T1000 (cell line): ENCODE results near the gene NCAPG2.
A peak's percentile ranks its signal among the peaks of the same experiment; 100 is the strongest.

Experiments
- DNase-seq: peaks from one replicate; lab custom pipeline; 2025; ENCODE audit warnings: mixed read lengths; lab: John Stamatoyannopoulos, UW

The NCAPG2 gene

DNA sequence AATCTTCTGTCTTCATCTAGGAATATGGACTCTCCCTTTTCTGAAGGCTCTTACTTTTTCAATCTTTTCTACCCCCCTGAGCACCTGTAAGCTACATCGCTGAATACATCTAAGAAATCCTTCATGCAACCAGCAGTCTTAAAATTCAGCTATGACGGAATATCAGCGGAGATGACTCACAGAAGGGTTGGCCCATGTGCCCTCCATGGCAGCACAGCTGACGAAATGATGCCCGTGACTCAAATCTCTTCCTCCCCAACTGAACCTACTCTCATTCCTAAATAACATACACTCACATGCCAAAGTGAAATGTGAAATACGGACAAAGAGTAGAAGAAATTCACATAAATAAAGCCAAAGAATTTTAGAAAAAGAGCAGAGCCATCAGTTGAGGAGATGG lies 30.3 kb upstream of the NCAPG2 start:
- peak; percentile 37 for DNase-seq

DNA sequence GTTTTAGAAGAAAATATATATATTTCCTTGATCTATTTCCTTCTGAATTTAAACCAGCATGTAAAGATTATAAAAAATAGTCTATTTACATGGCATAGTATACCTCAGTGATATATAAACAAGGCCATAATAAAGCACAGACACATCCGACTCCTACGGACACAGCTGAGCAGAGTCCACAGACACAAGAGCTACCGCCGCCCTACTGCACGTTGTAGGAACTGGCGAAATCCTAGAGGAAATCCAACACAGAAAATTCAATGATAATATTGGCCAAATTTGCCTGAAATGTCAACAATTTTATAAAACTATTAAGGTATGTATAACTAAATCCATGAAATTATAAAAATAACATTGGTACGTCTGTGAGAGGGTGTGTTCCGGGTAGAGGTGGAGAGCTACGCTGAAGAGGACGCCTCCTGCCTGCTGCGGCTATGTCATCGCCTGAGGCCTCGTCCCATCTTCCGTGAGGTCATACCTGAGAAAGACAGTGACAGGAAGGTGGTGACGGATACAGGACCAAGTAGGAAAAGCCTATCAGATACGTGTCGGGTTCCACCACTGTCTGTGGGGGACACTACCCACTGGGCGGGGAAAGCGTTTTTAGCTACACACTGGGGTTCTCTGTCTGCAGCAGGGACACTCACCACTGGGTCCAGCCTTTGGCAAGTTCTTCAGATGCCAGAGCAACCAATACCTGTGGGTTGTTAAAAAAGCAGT lies 29.3 kb upstream of the NCAPG2 start:
- DNase-seq: no peak

DNA sequence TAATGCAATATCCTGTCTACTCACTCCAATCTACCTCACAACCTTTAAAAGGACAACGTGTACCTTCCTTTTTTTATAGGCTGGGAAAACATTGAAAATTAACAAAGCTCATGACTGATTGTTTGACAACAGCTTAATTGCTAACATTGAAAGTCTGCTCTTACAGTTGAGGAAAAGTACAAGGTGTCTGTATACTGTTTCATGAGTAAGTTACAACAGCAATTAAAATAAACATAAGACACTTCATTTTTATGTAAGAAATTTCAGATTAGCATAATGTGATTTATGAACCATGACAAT lies 28.6 kb upstream of the NCAPG2 start:
- DNase-seq: no peak

DNA sequence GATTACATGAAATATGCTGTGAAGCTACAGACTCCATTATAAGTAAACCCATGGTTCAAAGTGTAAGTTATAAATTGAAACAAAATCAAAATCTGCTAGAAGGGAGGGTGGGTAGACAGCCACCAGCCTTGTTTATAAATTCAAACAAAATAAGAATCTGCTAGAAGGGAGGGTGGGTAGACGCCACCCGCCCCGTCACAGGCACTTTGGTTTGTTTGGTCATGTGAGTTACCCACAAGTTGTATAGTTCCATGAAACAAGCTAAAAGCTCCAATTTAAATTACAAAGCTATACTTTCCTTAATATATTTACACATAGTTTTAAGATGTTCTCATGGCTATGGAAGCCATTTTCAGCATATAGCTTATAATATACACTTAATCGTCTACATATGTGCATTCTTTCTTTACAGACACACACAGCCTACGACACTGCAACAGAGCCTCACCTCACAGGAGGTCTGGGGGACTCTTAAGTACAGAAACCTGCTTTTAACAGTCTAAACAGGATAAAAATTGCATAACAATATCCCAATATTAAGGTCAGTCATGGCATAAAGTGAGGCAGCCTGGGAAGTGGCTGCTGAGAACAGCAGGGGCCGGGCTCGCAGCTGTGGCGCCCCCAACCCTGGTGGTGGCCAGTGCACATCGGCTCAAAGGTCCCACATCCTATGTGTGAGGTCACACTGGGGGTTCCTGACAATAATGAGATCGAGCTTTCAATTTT lies 28.1 kb upstream of the NCAPG2 start:
- no peak for DNase-seq

GRCh38 chr7:158731761-158732160 lies 27.2 kb upstream of the NCAPG2 start:
- no peak for DNase-seq

DNA sequence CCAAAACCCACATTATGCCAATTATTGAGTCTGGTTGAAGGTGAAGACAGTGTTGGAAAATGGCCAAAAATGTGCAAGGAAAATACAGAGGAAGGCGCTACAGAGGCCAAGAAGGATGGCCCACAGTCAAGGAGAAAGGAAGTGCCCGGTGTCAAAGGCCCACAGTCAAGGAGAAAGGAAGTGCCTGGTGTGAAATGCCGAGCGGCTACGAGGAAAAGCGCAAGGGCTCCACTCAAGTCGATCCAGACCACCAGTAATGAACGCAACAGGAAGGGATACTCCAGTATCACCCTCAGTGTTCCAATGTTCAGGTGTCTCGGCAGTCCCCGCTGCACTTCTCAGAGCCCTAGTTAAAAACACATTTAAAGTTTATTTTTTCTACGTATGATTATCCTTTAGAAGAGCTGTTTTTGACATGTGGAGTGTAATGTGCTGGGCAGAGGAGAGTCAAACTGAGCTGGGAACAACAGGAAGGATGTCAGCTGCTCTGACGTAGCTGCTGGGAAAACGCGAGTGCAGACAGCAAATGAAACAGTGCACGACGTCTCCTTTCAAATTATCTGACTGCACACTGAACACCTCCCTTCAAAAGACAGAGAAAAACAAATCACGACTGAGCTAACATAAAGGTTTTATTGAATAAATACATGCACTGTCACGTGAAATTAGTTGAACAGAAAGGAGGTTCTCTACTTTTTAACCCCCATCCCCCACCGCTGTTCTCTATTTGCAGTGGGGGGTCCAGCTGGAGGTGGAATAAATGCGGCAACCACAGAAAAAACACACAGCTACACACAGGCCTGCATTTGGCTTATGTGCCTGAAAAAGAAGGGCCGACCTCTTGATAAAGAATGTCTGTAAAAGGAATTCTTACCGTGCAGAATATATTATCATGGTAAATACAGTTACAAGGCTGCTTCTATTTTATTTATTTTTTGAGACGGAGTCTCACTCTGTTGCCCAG lies 26.1 kb upstream of the NCAPG2 start:
- no peak for DNase-seq

DNA sequence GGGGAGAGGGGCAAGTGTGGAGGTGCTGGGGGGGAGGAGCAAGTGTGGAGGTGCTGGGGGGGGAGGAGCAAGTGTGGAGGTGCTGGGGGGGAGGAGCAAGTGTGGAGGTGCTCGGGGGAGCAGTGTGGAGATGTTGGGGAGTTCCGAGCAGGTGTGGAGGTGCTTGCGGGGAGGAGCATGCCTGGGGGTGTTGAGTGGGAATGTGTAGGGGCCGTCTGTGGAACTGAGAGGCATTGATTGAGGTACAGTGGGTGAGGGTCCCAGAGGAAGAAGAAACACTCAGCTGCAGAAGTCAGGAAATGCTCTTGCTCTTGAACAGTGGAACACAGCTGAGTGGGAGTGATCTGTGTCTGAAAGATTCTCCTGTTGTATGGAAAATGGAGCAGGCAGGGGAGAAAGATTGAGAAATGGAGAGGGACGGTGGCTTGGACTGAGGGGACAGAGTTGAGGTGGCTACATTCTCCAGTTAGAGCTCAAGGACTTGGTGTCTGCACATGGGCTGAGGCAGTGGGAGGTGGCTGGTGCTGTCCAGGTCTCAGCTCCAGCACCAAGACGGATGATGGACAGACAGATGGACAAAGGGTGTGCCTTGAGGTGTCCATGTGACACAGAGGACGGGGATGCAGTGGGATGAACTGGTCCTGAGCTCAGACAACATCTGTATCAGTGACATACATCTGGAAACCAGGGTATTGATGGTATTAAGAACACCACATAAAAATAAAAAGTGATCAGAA lies 25.2 kb upstream of the NCAPG2 start:
- DNase-seq: no peak

DNA sequence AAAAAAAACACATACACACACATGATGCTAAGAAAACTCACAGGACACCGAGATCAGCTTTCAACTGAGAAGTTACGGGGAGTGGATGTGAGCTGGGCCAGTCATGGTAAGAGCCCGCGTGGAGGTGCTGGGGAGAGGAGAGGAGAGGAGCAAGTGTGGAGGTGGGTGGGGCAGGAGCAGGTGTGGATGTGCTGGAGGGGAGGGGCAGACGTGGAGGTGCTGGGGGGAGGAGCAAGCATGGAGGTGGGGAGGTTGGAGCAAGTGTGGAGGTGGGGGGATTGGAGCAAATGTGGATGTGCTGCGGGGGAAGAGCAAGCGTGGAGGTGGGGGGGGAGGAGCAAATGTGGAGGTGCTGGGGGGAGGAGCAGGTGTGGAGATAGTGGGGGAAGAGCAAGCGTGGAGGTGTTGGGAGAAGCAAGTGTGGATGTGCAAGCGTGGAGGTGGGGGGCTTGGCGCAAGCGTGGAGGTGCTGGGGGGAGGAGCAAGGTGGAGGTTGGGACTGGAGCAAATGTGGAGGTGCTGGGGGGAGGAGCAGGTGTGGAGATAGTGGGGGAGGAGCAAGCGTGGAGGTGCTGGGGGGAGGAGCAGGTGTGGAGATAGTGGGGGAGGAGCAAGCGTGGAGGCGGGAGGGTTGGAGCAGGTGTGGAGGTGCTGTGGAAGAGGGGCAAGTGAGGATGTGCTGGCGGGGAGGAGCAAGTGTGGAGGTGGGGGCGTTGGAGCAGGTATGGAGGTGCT lies 24.5 kb upstream of the NCAPG2 start:
- DNase-seq: no peak

GRCh38 chr7:158727690-158728089 lies 23.1 kb upstream of the NCAPG2 start:
- DNase-seq: no peak

GRCh38 chr7:158726277-158726807 lies 21.7 kb upstream of the NCAPG2 start:
- DNase-seq: no peak

DNA sequence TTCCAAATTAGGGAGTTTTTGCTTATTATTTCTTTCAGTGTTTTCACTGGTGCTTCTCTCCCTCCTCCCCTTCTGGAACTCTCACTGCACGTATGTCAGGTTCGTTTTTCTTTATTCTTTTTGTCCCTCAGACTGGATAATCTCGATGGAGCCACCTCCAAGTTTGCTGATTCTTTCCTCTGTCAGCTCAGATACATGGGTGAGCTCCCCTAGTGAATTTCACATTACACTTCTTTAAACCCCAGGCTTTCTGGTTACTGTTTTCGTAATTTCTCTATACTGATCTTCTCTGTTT lies 20.8 kb upstream of the NCAPG2 start:
- DNase-seq: no peak

GRCh38 chr7:158724658-158725505 lies 20.3 kb upstream of the NCAPG2 start:
- no peak for DNase-seq

GRCh38 chr7:158723714-158724385 lies 19.2 kb upstream of the NCAPG2 start:
- DNase-seq: no peak

- no peak for DNase-seq
These were observed 18.7 kb upstream of the NCAPG2 start for GRCh38 chr7:158723266-158723665.

- no peak for DNase-seq
These were observed 18.1 kb upstream of the NCAPG2 start for GRCh38 chr7:158722574-158723237.

DNA sequence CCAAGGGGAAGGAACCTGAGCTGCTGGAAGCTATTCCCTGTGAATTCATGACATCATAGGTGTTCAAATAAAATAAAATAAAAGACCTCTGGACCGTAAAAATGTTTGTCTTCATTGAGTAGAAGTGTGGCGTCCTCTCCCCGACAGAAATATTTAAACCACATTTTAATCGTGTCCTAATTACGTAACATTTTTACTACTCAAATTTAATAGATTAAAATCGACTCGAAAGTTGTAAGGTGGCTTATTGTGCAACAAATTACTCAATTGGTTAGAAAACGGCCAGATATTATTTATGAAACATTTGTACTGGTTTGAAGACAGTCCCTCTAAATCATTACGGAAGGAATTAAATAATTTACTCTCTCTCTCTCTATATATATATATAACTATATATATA lies 15.5 kb upstream of the NCAPG2 start:
- no peak for DNase-seq

DNA sequence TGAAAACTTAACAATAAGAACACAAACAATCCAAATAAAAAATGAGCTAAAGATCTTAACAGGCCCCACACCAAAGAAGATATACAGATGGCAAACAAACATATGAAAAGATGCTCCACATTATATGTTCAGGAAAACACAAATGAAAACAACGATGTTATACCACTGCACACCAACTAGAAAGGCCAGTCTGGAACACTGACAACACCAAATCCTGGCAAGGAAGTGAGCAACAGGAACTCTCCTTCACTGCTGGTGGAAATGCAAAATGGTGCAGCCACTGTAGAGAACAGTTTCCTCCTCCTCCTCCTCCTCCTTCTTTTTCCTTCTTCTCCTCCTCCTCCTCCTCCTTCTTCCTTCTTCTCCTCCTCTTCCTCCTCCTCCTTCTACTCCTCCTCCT lies 12.2 kb upstream of the NCAPG2 start:
- no peak for DNase-seq

GRCh38 chr7:158710651-158711102 lies 6.1 kb upstream of the NCAPG2 start:
- DNase-seq: no peak

DNA sequence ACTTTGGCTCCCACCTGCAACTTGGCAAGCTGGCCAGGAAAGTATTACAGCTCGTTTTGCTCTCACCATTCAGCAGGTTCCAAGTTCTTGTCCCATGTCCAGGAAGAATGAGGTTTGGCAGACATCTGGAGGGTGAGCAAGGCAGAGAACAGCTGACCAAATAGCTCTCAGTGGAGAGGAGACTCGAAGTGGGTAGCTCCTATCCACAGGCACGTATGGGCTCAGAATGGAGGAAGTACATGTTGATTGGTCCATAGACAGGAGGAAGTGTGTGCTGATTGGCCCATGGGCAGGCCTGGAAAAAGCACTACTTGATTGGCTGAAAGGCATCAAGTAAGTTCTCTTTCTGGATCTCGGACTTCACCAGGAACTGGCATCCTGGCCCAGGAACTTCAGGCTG lies 3.0 kb upstream of the NCAPG2 start:
- no peak for DNase-seq
